ENCODE measurements around the gene FUNDC1. TPM values are rescaled to one million over a fixed set of nuclear protein-coding genes. Genes with fewer than 3 reads are reported as not detected.
A peak's percentile ranks its signal among the peaks of the same experiment; 100 is the strongest.
"Not testable (repeated sequence)": the region's sequence is repeated elsewhere in the genome, so short reads cannot be mapped to it uniquely, and the experiment has no call there.

FUNDC1 gene
- total RNA-seq, 1 donor from 2014 or later: 19.7 TPM

GRCh38 chrX:44569122-44569521 is 26.5 kb upstream of the FUNDC1 start:
- no peaks in the 10 kb centered on the region for H3K27me3 Mint-ChIP-seq

DNA sequence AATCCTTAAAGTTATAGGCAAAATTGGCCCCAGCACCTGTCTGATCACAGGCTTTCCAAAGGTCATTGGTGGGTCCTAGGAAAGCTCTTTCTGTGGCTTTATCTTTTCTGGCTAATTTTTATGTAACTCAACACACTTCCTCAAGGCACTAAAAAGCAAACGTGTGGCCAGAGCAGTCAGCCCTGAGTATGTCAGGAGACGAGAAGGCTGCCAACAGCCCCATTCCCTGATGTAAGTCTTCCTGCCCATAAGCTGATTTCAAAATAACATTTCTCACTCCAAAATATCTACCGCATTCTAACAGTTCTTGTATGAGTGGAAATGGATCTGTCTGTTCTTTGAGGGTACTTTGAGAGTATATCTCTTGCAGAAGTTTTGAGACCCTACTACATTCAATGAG is 25.5 kb upstream of the FUNDC1 start:
- Mint-ChIP-seq H3K27me3 (no peaks in the 10 kb centered on the region), H3K9me3 (ENCODE audit: low read depth) (peaks cover 31% of the 10 kb centered on the region), H3K36me3 (ENCODE audit: insufficient read depth) (peaks cover 6% of the 10 kb centered on the region), H3K4me3 (ENCODE audit: low read depth) (no peak overlapping the region), H3K4me1 (ENCODE audit: low read depth) (no peaks in the 10 kb centered on the region), H3K27ac (no peak overlapping the region)
- no peak for TF ChIP-seq CTCF (IDR thresholded peaks at IDR 0.05; ENCODE audit: unreplicated experiment)
- DNase-seq (ENCODE audit: low spot score, unreplicated experiment): no peak

More at GRCh38 chrX:44569122-44569521, 26.5 kb upstream of the FUNDC1 start:
- no peak for DNase-seq (ENCODE audit: low spot score, unreplicated experiment)
- no peak overlapping the region for H3K27ac Mint-ChIP-seq
- no peak for TF ChIP-seq CTCF (IDR thresholded peaks at IDR 0.05; ENCODE audit: unreplicated experiment)
- no peak overlapping the region for H3K4me3 Mint-ChIP-seq (ENCODE audit: low read depth)
- H3K36me3 Mint-ChIP-seq (ENCODE audit: insufficient read depth): peaks cover 6% of the 10 kb centered on the region
- peaks cover 31% of the 10 kb centered on the region for H3K9me3 Mint-ChIP-seq (ENCODE audit: low read depth)
- H3K4me1 Mint-ChIP-seq (ENCODE audit: low read depth): no peaks in the 10 kb centered on the region

- not testable (repeated sequence) for H3K4me1 Mint-ChIP-seq (ENCODE audit: low read depth); H3K27me3 Mint-ChIP-seq; H3K4me3 Mint-ChIP-seq (ENCODE audit: low read depth); H3K27ac Mint-ChIP-seq; H3K36me3 Mint-ChIP-seq (ENCODE audit: insufficient read depth); DNase-seq (ENCODE audit: low spot score, unreplicated experiment)
- peaks cover 13% of the 10 kb centered on the region for H3K9me3 Mint-ChIP-seq (ENCODE audit: low read depth)
Measured at GRCh38 chrX:44561896-44562295, 19.2 kb upstream of the FUNDC1 start.

DNA sequence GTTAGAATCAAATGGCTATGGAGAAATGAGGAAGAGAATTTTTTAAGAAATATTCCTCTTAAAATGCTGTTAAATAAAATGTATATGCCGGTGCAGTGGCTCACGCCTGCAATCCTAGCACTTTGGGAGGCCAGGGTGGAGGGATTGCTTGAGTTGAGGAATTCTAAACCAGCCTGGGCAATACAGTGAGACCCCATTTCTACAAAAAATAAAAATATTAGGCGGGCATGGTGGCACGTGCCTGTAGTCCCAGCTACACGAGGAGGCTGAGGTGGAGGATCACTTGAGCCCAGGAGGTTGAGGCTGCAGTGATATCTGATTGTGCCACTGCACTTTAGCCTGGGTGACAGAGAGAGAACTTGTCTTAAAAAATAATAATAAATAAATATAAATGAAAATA is 7.9 kb upstream of the FUNDC1 start:
- Mint-ChIP-seq H3K9me3 (ENCODE audit: low read depth) (peaks cover 21% of the 10 kb centered on the region), H3K27ac (no peak overlapping the region), H3K4me1 (ENCODE audit: low read depth) (peaks cover 1% of the 10 kb centered on the region)

DNA sequence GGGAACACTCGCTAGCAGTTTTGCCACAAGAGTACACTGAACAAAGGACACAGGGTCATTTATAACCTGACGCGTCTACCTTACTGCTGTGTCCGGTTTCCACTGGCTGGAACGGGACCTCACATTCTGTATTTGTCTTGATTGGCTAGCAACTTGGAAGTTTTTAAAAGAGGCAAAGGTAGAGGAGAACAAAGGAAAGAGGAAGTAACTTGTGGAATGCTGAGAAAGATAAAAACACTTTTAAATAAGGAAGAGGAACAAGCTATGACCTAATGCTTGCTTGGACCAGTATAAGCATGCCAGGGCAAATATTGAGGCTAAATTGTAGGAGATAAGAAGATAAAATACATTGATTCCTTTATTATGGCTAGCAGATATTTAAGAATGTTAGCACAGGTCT is 2.8 kb upstream of the FUNDC1 start:
- Mint-ChIP-seq H3K27ac (peak overlapping the region; percentile 53), H3K9me3 (ENCODE audit: low read depth) (peaks cover 19% of the 10 kb centered on the region)
- H3K27me3 Mint-ChIP-seq; DNase-seq (ENCODE audit: low spot score, unreplicated experiment); H3K4me1 Mint-ChIP-seq (ENCODE audit: low read depth); H3K36me3 Mint-ChIP-seq (ENCODE audit: insufficient read depth); H3K4me3 Mint-ChIP-seq (ENCODE audit: low read depth): not testable (repeated sequence)

More for the DNA sequence above, 7.9 kb upstream of the FUNDC1 start:
- no peaks in the 10 kb centered on the region for H3K36me3 Mint-ChIP-seq (ENCODE audit: insufficient read depth)
- no peaks in the 10 kb centered on the region for H3K27me3 Mint-ChIP-seq
- no peak for DNase-seq (ENCODE audit: low spot score, unreplicated experiment)
- no peak overlapping the region for H3K4me3 Mint-ChIP-seq (ENCODE audit: low read depth)
- TF ChIP-seq CTCF (IDR thresholded peaks at IDR 0.05; ENCODE audit: unreplicated experiment): no peak

GRCh38 chrX:44544036-44544435 is 1.4 kb upstream of the FUNDC1 start:
- Mint-ChIP-seq H3K4me3 (ENCODE audit: low read depth) (no peak overlapping the region), H3K36me3 (ENCODE audit: insufficient read depth) (peaks cover 4% of the 10 kb centered on the region), H3K4me1 (ENCODE audit: low read depth) (peaks cover 9% of the 10 kb centered on the region), H3K27me3 (no peaks in the 10 kb centered on the region), H3K9me3 (ENCODE audit: low read depth) (peaks cover 23% of the 10 kb centered on the region), H3K27ac (no peak overlapping the region)
- no peak for TF ChIP-seq CTCF (IDR thresholded peaks at IDR 0.05; ENCODE audit: unreplicated experiment)
- DNase-seq (ENCODE audit: low spot score, unreplicated experiment): no peak
